D721Med (cell line): ENCODE measurements around the gene VSIG8.

ENCODE experiments used
- DNase-seq: peaks from one replicate; pipeline ENCODE4 v3.0.0; 2011; ENCODE audit warnings: low spot score; ENCODE audit not compliant: insufficient read length
- FAIRE-seq: peaks from 2 replicates; lab custom pipeline; 2011; peaks lifted over from hg19 to GRCh38; lab: Jason Lieb, UNC
- TF ChIP-seq, protein P1 (sequence below): IDR thresholded peaks from 2 replicates; pipeline ENCODE4 v1.5.1; 2012; ENCODE audit warnings: mild to moderate bottlenecking, control low read depth; ENCODE audit not compliant: insufficient read depth; ENCODE audit errors: missing control alignments

The VSIG8 gene

DNA sequence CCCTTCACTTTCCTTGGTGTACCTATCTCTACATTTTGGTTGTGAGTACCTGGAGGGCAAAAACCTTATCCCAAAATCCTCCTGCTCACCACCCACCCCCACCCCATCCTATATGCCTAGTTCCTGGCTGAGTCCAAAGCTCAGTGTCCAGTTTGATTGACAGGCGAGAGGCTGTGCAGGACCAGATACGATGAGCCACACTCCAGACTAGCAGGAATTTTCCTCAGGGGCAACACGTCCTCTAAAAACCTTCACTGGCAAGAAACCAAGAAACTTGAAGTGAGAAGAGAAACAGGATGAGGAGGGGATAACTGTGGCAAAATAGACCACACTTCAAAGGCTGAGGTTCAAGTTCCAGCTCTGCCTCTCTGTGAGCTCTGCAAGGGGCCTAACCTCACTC is 36.9 kb downstream of the VSIG8 start:
- TF ChIP-seq, protein P1, sequence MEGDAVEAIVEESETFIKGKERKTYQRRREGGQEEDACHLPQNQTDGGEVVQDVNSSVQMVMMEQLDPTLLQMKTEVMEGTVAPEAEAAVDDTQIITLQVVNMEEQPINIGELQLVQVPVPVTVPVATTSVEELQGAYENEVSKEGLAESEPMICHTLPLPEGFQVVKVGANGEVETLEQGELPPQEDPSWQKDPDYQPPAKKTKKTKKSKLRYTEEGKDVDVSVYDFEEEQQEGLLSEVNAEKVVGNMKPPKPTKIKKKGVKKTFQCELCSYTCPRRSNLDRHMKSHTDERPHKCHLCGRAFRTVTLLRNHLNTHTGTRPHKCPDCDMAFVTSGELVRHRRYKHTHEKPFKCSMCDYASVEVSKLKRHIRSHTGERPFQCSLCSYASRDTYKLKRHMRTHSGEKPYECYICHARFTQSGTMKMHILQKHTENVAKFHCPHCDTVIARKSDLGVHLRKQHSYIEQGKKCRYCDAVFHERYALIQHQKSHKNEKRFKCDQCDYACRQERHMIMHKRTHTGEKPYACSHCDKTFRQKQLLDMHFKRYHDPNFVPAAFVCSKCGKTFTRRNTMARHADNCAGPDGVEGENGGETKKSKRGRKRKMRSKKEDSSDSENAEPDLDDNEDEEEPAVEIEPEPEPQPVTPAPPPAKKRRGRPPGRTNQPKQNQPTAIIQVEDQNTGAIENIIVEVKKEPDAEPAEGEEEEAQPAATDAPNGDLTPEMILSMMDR = no peak
- no peak for DNase-seq
- FAIRE-seq = no peak

DNA sequence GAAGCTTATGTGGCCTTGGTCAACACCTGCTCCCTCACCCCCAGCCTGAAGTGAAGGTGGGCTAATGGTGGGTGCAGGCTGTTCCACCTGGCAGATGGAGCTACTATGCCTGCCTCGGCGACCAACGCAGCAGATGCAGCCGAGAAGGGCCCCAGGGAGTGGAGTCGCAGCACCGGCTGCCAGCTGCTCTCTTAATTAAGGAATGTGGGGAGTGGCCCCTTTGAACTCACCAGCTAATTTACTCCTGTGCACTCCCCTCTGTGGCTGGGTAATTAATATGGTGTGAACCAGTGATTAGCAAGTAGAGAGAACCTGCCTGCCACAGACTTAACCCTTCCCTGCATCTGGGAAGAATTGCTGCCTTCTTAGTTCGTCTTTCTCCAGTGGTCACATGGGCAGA is 39.1 kb downstream of the VSIG8 start:
- DNase-seq = peak; percentile 89
- TF ChIP-seq, protein P1 = no peak
- FAIRE-seq = peak; percentile 32

DNA sequence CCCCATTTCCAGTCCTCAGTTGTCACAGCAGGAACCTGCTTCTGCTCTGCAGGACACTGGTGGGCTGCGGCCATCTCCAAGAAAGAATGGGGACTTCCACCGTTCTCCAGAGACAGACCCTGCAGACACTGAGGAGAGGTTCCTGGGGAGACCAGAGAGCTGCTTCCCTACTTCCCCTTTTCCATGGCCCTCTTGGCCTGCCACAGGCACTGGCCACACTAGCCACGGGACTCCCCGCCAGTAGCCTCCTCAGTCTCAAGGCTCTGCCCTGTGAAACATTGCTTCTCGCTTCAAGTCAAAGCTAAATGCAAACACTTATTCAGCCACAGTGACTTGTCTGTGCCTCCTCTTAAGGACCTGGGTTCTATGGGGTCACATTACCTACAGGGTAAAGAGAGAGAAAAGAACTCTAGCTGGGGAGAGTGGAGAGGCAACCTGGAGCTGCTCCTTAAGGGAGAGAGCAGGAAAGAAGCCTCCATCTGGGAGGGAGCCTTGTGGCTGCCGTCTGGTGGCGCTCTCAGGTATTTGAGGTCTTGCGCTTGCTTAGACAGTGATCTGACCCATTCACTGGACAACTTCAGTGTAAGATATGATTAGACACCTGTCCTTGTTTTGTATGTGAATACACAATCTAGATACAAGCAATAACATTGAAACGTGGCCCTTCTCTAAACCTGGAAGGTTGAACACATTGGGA is 41.1 kb downstream of the VSIG8 start:
- FAIRE-seq = no peak
- TF ChIP-seq, protein P1 = peak; percentile 74
- DNase-seq = no peak

DNA sequence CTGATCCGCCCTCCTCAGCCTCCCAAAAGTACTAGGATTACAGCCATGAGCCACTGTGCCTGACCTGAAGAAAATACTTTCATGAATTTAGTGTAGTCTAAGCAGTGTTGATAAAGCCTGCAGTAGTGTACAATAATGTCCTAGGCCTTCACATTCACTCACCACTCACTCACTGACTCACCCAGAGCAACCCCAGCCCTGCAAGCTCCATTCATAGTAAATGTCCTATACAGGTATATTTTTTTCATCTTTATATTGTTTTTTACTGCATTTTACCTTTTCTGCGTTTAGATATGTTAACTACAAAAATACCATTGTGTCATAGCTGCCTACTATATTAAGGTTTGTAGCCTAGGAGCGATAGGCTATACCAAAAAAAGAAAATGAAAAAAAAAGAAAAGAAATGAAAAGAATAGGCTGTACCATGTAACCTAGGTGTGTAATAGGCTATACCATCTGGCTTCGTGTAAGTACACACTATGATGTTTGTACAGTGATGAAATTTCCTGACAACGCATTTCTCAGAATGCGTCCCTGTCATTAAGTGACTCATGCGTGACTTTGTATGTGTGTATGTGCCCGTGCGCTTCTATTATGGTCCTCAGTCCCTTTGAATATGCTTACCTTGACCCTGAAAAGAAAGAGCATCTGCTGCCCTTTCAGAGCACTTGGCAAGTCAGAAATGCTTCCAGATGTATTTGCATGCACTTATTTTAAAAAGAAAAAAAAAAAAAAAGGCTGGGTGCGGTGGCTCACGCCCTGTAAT is 45.0 kb downstream of the VSIG8 start:
- no peak for FAIRE-seq
- TF ChIP-seq, protein P1 = no peak

DNA sequence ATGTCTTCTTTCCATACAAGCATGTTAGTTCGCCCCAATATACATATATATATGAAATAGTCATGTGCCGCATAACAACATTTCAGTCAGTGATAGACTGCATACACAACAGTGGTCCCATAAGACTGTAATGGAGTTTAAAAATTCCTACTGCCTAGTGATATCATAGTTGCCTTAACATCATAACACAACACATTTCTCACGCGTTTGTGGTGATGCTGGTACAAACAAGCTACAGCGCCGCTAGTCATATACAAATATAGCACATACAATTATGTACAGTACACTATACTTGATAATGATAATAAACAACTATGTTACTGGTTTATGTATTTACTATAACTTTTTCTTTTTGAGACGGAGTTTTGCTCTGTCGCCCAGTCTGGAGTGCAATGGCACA is 46.5 kb downstream of the VSIG8 start:
- FAIRE-seq = no peak
- TF ChIP-seq, protein P1 = no peak

More for the DNA sequence above, 45.0 kb downstream of the VSIG8 start:
- no peak for DNase-seq

DNA sequence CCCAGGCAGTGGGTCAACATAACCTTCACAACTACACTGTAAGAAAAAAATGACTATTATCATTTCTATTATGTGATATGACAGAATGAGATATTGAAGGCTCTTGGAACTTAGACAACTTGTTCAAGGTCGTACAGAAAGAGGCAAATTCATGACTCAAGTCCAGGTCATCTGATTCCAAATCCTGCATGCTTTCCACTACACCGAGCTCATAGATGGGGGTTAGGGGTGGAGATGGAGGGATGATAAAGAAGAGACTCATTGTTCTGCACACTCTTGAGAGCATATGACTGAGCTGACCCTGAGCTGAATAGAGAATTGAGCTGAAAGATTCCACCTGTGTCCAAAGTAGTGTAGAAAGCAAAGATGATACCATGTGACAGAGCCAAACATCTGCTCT is 57.5 kb downstream of the VSIG8 start:
- FAIRE-seq (no peak), DNase-seq (no peak)
- TF ChIP-seq, protein P1 = no peak

More for the DNA sequence above, 46.5 kb downstream of the VSIG8 start:
- DNase-seq = no peak
